GM18861 (cell line): Measurements from ENCODE around the gene SMYD3.
"Not testable (repeated sequence)": the region's sequence is repeated elsewhere in the genome, so short reads cannot be mapped to it uniquely, and the experiment has no call there.

Experiments
- ATAC-seq: cut with Tn5 transposase; IDR thresholded peaks from one replicate; pipeline ENCODE4 v1.9.1; 2021; ENCODE audit not compliant: unreplicated experiment

The SMYD3 gene

DNA sequence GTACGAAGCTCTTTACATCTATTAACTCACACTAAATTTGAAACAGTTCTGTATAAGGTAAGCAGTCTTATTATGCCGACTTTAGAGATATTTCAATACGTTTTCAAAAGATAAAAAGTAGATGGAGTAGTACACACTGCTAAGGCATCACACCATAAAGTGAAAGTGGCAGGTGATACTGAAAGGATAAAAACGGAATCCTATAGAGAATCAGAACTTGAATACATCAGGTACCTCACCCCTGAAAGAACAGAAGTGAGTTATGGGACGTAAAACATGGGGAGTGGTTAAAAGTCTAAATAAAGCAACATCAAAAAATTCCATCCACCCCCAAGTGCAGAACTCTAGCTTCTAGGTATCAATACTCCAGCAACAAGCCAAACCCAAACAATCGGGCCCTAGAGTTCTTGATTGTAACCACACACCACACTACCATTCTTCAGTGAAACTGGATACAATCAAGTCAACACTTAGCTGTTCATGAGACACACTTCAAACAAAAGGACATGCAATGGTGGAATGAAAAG is 142.6 kb downstream of the SMYD3 start:
- ATAC-seq, result peak; percentile 76

DNA sequence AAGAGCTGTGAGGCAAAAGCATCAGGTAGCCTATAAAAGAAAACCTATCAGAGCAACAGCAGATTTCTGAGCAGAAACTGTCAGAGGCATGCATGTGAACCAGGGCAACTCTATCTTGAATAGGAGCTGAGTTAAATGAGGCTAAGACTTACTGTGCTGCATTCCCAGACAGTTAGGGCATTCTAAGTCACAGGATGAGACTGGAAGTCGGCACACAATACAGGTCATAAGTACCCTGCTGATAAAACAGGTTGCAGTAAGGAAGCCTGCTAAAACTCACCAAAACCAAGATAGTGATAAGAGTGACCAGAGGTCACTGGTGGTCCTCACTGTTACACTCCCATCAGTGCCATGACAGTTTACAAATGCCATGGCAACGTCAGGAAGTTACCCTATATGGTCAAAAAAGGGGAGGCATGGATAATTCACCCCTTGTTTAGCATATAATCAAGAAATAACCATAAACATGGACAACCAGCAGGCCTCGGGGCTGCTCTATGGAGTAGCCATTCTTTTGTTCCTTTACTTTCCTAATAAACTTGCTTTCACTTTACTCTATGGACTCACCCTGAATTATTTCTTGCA is 150.0 kb downstream of the SMYD3 start:
- not testable (repeated sequence) for ATAC-seq

DNA sequence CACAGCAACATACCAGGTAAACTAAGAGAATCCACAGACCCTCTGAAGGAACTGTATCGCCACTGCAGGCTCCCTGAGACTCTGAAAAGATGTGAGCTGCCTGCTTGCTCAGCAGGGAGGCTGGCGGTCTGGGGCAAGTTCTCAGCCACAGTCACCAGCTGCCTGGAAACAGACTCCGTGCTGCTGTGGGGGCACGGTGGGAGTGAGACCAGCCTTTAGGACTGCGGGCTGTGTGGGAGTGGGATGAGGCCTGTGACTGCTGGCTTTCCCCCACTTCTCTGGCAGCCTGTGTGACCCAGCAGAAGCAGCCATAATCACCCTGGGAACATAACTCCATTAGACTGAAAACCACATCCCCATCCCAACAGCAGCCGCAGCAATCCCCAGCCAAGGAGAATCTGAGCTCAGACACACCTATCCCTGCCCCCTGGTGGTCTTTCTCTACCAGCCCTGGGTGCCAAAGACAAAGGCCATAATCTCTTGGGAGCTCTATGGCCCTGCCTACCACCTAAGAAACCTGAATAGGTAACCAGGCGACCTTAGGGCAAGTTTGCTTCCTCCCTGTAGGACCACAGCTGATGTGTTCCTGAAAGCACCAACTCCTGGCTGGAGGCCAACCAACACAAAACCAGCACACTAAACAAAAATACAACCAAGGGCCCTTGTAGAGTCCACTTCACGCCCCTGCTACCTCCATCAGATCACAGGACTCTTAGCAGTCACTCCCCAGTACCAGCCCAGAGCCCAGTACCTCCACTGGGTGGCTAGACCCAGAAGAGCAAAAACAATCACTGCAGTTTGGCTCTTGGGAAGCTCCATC is 151.5 kb downstream of the SMYD3 start:
- ATAC-seq, result no peak

DNA sequence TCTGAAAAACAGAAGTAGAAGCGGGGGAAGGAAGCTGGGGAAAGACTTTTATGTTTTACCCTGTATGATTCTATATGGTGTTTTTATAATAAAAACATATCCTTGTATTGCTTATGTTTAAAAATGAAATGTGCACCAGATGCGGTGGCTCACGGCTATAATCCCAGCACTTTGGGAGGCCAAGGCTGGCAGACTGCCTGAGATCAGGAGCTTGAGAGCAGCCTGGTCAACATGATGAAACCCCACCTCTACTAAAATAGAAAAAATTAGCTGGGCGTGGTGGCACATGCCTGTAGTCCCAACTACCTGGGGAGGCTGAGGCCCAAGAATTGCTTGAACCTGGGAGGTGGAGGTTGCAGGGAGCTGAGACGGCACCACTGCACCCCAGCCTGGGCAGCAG is 155.4 kb downstream of the SMYD3 start:
- no peak for ATAC-seq

DNA sequence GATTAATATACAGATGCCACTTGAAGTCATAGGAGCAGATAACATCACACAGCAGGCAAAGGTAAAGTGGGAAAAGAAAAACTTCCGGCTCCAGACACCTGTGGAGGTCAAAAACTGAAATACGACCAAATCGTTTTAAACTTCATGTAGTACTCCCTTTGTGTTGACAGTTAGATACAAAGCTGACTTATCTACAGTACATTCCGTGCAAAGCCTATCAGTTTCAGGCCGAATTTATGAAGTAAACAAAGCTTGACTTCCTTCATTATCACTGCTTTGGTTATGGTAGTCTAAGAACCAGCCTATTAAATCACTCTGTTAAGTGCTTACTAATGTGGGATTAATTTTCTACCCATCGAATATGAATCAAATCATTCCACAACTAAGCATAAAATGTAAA is 156.3 kb downstream of the SMYD3 start:
- no peak for ATAC-seq

DNA sequence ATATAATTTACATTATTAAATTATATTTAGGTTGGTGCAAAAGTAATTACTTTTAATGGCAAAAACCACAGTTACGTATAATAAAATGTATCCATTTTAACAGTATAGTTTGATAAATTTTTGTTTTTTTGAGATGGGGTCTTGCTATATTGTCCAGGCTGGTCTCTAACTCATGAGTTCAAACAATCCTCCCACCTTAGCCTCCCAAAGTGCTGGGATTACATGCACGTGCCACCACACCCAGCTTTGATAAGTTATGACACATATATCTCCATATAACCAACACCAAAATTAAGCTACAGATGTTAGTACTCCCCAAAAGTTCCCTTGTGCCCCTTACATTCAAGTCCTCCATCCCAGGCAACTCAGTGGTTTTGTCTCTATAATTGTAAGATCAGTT is 163.1 kb downstream of the SMYD3 start:
- ATAC-seq, result no peak

DNA sequence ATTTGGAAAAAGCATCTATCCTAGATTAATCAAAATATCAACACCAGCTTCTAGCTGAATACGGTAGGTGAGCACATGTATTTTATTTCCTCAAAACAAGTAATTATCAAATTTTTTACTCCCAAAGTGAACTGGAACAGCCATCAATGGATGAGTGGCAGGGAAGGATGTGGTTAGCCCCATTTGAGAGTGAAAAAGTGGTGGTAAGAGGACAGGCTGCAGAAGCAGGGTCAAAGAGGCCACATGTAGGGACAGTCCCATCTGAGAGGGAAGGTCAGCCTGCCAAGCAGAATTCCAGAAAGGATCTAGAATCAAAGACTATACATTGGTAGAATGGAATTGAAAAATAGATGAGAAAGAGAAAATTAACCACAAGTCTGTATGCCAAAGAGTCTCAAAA is 163.8 kb downstream of the SMYD3 start:
- no peak for ATAC-seq

DNA sequence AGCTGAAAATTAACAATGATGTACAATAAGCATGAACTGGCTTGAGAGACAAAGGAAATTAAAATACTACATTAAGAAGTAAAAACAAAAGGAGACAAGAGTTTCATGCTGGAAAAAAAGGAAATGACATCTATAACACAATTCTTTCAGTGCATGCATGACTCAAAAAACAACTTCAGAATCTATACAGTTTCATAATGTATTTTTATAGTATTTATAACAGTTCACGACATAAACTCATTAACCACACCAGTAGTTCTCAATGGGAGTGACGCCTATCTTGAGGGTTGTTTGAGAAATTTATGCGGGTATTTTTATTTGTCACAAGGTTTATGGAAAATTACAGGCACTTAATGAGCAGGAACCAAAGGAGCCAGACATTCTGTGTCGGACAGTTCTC is 168.5 kb downstream of the SMYD3 start:
- ATAC-seq, result no peak

DNA sequence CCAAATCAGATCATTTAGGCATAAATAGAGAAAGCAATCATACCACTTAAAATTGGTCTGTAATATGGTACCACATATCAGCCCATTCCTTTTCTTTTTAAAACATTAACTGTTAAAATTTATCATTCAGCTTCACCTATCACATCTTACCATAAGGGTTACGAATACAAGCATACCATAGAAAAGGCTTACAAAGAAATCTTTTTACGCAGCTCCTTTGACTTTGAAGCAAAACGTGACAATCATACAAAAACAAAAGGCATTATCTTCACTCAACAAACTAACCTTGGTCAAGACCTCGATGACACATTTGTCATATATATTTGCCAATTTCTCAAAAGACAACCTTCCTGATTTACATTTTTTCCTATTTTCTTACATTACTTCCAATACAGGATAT is 169.0 kb downstream of the SMYD3 start:
- no peak for ATAC-seq

DNA sequence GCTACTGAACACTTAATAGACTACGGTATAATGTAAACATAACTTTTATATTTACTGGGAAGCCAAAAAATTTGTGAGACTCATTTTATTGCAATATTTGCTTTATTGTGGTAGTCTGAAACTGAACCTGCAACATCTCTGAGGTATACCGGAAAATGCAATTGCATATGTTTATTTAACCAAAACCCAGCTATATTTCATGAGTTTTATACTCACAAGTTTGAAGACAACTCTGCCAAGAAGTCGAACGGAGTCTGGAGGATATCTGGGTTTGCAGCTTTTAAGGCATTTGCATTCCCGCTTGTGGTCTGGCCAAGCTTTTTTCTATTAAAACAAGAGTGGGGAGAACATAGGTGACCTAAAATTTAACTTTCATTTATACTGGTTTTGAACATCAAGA is 171.9 kb downstream of the SMYD3 start:
- ATAC-seq, result no peak

DNA sequence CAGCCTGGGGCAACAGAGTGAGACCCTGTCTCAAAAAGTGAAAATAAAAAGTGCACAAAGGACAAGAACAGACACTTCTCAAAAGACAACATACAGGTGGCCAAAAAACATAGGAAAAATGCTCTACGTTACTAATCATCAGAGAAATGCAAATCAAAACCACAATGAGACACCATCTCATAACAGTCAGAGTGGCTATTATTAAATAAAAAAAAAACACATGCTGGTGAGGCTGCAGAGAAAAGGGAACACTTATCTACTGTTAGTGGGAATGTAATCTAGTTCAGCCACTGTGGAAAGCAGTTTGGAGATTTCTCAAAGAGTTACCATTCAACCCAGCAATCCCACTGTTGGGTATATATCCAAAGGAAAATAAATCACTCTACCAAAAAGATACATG is 173.2 kb downstream of the SMYD3 start:
- ATAC-seq, result no peak

DNA sequence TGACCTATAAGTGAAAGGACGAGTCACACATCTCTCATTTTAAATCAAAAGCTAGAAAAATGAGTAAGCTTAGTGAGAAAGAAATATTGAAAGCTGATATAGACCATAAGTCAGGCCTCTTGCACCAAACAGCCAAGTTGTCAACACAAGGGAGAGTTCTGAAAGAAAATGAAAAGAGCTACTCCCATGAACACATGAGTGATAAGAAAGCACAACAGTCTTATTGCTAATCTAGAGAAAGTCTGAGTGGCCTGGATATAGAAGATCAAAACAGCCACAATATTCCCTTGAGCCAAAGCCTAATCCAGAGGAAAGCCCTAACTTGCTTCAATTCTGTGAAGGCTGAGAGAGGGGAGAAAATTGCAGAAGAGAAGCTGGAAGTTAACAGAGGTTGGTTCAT is 175.0 kb downstream of the SMYD3 start:
- ATAC-seq, result no peak

DNA sequence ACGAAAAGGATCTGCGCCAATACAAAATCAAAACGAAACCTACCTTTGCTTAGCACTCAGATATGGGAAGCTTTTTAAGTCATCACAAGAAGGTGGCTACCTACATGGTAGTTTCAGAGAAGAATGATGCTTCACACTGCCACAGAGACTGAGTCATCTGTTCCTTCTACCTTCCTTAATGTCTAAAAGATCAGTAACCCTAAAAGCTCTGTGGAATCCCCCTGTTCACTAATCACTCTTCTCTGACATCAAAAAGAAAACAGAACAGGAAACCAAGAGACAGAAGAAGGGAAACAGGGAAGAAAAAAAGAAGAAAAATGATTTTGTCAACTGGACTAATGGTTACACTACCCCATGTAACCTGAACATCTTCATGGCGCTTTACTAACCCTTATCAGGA is 177.2 kb downstream of the SMYD3 start:
- ATAC-seq, result peak; percentile 97

DNA sequence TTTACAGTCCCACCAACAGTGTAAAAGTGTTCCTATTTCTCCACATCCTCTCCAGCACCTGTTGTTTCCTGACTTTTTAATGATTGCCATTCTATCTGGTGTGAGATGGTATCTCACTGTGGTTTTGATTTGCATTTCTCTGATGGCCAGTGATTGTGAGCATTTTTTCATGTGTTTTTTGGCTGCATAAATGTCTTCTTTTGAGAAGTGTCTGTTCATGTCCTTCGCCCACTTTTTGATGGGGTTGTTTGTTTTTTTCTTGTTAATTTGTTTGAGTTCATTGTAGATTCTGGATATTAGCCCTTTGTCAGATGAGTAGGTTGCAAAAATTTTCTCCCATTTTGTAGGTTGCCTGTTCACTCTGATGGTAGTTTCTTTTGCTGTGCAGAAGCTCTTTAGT is 177.8 kb downstream of the SMYD3 start:
- ATAC-seq, result not testable (repeated sequence)

DNA sequence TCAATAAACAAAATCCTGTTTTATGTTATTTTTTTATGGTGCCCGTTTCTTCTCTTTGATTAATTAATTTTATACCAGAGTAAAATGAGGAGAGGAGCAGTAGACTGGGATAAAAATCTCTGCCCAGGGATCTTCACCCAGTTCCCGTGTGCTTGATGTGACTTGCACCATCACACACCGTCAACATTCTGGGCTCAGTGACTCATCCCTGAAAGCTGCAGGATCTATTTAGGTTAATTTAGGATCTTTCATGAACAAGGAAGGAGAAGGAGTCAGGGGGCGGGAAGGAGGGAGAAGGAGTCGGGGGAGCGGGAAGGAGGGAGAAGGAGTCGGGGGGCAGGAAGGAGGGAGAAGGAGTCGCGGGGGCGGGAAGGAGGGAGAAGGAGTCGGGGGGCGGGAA is 182.4 kb downstream of the SMYD3 start:
- ATAC-seq, result no peak

DNA sequence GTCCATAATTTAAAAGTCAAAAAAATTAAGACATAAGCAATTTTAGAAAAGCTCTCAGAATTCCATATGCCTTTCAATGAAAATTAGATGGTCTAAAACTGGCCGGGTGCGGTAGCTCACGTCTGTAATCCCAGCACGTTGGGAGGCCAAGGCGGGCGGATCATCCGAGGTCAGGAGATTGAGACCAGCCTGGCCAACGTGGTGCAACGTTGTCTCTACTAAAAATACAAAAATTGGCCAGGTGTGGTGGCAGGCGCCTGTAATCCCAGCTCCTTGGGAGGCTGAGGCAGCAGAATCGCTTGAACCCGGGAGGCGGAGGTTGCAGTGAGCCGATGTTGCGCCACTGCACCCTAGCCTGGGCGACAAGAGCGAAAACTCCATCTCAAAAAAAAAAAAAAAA is 183.0 kb downstream of the SMYD3 start:
- ATAC-seq, result not testable (repeated sequence)

DNA sequence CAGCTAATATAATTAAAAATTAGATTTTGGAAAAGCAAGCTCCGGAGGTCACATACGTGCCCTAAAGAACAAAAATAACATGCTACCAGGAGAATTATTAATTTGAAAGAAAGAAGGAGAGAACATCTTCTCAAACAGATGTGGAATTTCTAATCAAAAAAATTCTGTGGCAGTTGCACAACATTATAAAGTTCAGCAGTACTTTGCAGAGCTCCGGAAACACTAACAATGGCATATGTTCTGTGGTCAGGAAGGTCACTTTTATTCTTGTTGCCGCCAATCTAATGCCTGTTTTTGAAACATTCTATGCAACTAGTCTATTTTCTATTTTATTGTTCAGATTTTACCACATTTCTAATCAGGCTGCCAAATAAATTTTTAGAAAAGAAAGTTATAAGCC is 186.8 kb downstream of the SMYD3 start:
- ATAC-seq, result no peak

DNA sequence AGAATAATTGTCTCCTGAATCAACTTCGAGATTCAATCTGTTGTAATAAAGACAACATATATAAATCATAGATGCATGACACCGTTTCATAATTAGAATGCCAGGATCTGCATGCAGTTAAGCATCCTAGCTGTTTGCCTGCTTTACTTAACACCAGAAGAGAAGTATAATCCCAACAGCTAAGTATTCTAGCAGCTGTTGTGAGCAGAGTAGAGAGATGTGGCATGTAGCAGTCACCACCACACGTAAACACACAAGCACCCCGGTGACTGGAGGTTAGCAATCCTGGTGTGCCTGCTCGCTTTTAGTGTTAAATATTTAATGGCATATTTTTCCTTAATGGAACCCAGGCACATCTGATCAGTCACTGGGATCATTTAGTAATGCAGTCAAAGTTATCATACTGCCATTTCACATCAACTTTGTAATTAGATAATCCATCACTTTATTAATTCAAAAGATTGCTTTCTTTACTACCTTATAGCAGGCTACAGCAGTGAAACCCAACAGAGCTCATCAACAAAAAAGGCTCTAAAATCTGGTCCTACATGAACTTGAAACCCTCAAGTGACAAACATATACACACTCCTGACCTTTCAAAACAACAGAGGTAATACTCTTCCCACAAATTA is 187.9 kb downstream of the SMYD3 start:
- ATAC-seq, result no peak

DNA sequence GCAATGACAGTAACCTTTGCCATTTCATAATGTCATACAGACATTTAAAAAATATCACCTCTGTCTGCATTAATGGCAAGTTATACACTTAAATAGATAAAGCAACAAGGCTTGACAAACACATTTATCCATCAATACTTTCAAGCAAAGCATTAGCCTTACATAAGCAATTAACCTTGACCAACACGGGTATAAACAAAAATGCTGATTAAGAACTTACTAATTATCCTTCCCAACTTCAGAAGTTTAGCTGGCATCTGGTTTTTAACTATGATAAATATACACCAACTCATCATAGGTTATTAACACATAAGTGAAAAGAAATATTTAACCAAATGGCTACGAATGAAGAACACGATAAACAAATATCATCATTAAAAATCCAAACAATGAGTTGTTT is 188.5 kb downstream of the SMYD3 start:
- no peak for ATAC-seq

DNA sequence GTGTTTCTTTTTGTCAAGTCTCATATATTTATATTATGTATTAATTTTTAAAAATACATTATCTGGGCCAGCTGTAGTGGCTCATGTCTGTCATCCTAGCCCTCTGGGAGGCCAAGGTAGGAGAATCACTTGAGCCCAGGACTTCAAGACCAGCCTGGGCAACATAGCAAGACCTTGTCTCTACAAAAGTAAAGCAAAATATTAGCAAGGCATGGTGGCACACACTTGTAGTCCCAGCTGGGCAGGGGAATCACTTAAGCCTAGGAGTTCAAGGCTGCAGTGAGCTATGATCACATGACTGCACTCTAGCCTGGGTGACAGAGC is 189.1 kb downstream of the SMYD3 start:
- no peak for ATAC-seq

DNA sequence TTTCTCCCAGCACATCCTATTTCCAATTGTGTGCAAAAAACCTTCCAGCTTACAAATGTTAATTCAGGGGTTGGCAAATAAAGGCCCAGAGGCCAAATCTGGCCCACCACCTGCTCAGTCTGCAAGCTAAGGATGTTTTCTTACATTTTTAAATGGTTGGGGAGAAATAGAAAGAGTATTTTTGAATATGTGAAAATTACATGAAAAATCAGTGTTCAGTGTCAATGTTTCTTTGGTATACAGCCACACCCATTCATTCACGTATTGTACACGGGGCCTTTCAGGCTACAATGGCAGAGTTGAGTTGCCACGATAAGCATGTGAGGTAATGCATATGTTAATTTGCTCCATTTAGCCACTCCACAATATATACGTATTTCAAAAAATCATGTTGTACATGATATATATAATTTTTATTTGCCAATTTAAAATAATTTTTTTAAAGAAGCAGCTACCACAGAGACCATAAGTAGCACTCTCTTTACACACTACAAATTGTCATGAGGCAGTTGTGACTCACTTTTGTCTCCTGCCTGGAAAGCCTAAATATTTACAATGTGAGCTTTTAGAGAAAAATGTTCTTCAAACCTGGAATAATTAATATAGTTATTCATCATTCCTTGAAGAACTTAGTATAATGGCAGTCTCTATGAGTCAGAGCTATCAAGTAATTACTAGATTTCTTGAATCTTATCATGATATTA is 189.6 kb downstream of the SMYD3 start:
- ATAC-seq, result no peak

DNA sequence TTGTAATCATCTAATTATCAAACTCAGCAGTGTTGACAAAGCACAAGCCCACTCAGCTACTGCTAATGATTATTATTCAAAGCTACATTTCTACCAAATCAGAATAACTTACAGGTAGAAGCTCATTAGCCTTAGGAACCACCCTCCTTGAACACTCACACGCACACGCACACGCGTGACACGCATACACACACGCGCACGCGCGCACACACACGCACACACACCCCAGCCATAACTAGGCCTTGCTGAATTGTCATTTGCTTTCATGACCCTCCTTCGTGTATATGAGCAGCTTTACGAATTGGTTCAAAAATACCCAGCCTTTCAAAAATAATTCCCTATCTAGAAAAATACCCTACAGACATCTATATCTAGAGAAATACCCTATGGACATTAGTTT is 195.6 kb downstream of the SMYD3 start:
- no peak for ATAC-seq
